Activated T-cell treated with anti-CD3 and anti-CD28 coated beads, Interleukin-2, amount 50 U/mL, for 48 hours (primary cell): Measurements from ENCODE around the gene OR10H4.
"Not testable (repeated sequence)": the region's sequence is repeated elsewhere in the genome, so short reads cannot be mapped to it uniquely, and the experiment has no call there.

Experiments used
- DNase-seq, 2 experiments: peaks; one replicate each; pipeline ENCODE4 v3.0.0-alpha.2; 2020

The OR10H4 gene

GRCh38 chr19:15948223-15949058, at the start of gene OR10H4:
Gene OR10H4 (plus strand): TSS chr19:15949008. CDS start chr19:15949008, 0 bp downstream.
- DNase-seq = no peak

DNA sequence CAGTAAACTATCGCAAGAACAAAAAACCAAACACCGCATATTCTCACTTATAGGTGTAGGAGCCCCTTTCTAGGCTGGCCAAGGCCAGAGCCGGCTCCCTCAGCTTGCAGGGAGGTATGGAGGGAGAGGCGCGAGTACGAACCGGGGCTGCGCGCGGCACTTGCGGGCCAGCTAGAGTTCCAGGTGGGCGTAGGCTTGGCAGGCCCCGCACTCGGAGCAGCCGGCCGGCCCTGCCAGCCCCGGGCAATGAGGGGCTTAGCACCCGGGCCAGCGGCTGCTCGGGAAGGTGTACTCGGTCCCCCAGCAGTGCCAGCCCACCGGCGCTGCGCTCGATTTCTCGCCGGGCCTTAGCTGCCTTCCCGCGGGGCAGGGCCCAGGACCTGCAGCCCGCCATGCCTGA, 49.2 kb upstream of the OR10H4 start:
- not testable (repeated sequence) for DNase-seq

DNA sequence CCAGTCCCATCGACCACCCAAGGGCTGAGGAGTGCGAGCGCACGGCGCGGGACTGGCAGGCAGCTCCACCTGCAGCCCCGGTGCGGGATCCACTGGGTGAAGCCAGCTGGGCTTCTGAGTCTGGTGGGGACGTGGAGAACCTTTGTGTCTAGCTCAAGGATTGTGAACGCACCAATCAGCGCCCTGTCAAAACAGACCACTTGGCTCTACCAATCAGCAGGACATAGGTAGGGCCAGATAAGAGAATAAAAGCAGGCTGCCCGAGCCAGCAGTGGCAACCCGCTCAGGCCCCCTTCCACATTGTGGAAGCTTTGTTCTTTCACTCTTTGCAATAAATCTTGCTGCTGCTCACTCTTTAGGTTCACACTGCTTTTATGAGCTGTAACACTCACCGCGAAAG, 48.8 kb upstream of the OR10H4 start:
- not testable (repeated sequence) for DNase-seq

DNA sequence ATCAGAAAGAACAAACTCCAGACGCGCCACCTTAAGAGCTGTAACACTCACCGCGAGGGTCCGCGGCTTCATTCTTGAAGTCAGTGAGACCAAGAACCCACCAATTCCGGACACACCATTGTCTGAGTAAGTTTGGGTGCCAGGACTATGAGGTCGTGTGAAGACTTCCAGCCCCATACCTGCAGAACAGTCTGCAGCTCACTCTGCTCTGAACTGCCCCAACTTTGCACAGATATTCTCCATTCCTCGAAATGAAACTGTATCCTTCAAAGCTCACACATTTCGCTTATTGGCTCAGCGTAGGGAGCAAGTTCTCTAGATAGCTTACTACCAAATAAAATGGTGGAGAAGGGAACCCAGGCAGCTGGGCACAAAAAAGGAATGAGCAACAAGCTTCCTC, 48.3 kb upstream of the OR10H4 start:
- no peak for DNase-seq

DNA sequence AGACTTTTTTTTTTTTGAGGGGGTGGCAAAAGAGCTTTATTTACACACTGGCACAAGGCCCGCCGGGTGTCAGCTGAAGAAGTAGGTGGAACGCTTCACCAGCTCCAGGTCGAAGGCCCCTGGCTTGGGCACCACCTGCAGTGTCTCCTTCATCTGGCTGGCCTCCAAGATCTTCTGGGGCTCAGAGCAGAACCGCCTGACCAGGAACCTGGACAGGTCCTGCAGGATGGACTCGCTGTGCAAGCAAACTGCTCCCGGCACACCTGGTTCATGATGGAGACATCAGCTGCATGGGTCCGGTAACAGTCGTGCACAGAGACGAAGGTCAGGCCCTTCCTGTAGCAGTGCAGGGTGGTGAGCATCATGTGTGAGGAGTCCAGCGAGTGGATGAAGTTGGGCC, 46.6 kb upstream of the OR10H4 start:
- DNase-seq = no peak

GRCh38 chr19:15902898-15903297, 45.9 kb upstream of the OR10H4 start:
- DNase-seq = not testable (repeated sequence)

- no peak for DNase-seq
These were observed 43.8 kb upstream of the OR10H4 start for GRCh38 chr19:15905026-15905425.

DNA sequence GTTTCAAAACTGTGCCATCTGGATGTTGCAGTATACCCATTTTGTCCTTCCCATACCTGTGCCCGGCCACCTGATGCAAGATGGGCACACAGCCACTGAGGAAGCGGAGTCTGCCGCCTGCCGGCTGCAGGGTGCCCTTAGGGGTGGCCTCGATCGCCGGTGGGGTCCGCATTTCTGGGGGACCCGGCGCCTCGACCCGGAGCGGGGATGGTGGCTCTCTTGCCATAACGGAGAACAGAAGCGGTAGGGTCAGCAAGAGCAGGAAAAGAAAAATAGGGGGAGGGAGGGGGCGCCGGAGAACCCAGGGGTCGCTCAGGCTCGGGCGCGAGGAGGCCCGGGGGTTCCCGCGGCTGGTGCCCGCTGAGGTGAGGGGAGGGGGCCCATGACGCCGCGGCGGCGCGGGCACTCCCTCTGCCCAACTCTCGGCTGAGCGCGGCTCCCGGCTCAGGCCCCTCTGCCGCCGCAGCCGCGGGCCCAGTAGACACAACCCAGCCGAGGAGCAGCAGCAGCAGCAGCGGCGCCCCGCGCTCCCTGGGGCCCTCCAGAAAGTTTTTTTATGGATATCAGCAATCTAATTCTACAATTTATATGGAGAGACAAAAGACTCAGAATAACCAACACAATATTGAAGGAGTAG, 37.1 kb upstream of the OR10H4 start:
- no peak for DNase-seq

GRCh38 chr19:15913384-15913783, 35.4 kb upstream of the OR10H4 start:
- DNase-seq = no peak

DNA sequence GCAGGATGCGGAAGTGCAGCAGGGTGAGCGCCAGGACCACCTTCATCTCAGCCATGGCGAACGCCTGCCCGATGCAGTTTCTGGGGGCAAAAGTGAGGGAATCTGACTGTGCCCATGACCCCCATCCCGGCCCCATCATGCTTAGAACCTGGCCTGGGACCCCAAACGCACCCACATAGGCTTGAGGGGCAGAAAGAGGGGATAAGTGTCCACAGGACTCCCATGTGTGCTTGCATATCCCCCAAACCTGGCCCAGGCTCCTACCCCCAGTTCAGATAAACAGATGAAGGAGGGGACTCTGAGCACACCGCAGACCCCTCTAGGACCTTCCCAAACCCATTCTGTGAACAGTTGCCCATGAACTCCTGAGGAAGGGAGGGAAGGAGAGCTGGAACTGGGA, 35.0 kb upstream of the OR10H4 start:
- DNase-seq = no peak

DNA sequence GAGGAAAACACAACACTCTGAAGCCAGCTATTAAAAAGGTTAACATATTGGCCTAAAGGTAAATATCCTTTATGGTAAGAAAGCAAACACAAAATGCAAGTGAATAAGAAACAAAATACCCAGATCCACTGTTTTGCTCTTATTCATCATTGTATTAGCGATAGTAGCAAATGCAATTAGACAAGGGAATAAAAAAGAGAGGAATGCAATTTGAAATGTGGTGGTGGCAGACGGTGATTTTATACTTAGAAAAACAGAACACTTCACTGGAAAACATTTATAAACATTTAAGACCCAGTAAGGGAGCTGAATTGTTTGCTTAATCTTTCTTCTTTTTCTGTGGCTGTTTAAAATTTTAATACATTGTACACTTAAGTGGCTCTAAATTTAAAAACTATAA, 33.7 kb upstream of the OR10H4 start:
- DNase-seq = no peak

- no peak for DNase-seq
These were observed 29.6 kb upstream of the OR10H4 start for GRCh38 chr19:15919243-15919642.

DNA sequence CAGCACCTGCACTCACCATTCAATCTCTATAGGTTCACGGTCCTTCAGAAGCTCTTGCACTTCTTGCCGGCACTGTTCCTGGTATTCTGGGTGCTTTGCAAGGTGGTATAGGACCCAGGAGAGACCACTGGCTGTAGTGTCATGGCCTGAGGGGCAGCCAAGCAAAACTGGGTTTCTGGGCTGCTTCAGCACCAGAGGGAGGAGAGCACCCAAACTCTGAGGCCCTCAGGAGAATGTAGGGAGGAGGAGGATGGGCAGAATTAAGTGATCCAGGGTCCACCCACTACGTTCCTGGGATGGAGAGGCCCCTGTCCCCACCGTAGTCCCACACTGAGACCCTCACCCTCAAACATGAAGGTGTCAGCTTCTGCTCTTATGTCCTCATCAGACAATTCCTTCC, 26.8 kb upstream of the OR10H4 start:
- DNase-seq = no peak

- DNase-seq = no peak
These were observed 25.1 kb upstream of the OR10H4 start for GRCh38 chr19:15923702-15924101.

DNA sequence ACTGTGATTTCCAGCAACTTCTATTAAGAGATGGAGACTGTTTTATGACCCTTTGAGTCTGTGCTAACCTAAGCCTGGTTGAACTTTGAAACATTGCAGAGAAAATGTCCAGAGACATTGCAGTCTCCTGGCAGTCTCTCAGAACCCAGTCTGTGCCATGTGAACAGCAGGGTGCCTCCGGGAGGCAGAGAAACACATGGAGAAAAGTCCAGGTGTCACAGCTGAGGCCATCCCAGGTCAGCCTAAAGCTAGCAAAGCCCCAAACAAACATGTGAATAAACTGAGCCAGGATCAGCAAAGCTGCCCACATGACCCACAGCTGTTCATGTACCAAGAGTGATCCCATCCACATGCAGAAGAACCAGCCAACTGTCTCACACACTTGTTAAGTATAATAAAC, 22.3 kb upstream of the OR10H4 start:
- no peak for DNase-seq

DNA sequence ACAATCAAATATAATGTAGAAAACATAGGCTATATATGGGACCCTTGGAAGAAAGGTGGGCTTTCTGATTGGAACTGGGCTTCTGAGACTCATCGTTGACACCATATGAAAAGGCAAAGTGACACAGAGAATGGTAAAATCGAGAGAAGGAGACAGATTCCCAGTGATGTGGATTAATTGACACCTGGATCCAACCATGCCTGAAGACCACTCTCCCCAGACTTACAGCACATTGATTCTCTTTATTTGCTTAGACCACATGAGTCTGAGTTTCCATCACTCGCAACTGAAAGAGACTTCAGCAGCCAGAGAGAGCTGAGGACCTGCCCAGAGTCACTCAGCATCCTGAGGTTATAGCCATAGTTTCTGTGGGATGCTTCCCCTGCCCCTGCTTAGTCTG, 20.5 kb upstream of the OR10H4 start:
- DNase-seq = no peak

DNA sequence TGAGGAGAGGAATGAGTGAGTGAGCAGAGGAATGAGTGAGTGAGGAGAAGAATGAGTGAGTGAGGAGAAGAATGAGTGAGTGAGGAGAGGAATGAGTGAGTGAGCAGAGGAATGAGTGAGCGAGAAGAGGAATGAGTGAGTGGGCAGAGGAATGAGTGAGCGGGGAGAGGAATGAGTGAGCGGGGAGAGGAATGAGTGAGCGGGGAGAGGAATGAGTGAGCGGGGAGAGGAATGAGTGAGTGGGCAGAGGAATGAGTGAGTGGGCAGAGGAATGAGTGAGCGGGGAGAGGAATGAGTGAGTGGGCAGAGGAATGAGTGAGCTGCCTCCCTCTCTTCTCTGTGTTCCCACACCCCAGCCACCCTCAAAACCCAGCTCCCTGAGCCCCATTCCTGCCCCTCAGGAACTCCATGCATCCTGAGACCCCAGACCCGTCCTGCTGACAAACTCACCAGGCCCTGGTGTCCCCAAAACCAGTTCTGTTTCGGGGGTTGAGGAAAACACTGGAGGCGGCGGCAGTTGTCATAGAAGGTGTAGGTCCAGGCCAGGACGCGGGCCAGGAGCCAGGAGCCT, 15.0 kb upstream of the OR10H4 start:
- peak; percentile 42 to 44 for DNase-seq

DNA sequence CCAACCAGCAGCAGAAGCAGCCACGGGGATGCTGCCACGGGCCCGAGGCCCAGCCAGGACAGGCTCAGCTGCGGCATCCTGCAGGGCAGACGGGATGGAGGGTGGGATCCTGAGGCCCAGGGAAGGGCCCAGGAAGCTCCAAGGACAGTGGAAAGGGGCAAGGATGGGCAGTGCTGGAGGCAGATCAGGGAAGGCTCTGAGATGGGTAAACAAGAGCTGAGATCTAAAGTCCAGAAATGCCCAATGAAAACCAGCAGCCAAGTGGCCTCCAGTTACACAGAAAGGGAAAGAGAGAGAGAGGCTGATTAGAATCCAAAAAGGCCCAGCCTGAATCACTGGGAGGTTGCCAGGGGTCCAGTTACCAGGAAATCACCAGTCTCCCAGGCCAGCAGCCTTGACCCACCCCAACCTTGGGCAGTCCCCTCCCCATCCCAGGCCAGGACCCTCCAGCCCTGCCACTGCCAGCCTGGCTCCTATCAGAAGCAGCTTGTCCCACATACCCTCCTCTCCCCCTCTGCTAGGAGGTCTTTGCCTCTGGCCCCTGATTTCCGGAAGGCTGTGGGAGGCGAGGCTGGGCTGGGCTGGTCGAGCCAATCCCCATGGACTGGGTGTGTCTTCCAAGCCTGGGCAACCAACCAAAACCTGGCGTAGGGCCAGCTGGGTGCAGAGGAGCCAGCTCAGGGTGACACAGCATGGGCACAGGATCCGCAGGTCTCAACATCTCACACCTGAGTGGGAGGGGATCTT, 14.3 kb upstream of the OR10H4 start, which contains the start of gene CYP4F11:
Gene CYP4F11, minus strand, starts transcription at position 198 of the 747 bp plus-strand sequence. Its CDS starts 121 bp downstream, at position 77.
- DNase-seq = no peak

GRCh38 chr19:15935167-15935702, 13.6 kb upstream of the OR10H4 start:
- no peak for DNase-seq

DNA sequence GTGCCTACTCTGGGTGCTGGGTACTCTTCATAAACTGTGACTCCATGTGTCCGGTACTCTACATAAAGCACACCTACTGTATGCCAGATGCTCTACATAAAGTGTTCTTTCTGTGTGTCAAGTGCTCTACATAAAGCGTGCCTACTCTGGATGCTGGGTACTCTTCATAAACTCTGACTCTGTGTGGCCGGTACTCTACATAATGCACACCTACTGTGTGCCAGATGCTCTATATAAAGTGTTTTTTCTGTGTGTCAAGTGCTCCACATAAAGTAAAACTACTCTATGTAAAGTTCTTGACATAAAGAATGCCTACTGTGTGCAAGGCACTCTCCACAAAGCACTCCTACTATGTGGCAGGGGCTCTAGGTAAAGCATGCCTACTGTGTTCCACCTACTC, 12.6 kb upstream of the OR10H4 start:
- DNase-seq = no peak

DNA sequence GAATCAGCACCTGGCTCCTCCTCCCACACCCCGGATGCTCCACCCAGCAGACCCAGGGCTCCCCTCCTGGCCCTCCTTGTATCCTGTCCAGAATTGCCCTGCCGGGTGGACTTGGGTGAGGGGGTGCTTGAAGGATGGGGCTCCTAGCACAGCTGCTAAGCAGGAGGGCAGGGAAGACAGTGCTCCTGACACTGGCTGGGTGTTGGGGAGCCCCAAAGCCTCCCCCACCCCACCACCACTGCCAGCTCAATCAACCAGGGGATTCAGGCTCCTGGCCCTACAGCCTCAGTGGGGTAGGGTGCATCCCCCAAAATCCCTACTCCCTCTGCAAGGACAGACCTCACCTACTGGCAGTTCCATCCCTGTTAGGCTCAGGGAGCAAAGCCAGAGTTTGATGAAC, 11.9 kb upstream of the OR10H4 start:
- DNase-seq = no peak

DNA sequence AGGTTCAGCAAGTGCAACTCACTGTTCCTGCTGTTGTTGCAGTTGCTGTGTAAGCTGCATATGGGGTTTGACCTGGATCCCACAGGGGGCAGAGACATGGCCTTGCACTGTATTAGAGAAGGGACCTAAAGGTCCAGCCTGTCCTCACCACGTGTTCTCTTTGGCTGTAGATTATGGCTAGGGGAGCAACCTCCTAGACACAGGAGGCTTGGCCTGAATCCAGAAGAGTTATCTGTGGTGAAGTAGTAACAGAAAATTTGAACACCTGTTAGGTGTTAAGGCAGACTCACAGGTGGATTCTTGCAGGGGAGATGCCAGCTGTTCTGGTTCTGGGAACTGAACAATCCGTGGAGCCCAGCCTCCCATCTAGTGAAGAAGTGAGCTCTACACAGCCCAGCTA, 11.0 kb upstream of the OR10H4 start:
- DNase-seq = no peak

- no peak for DNase-seq
These were observed 4.4 kb upstream of the OR10H4 start for GRCh38 chr19:15944401-15944800.
